GM18951 (cell line): ENCODE results near the gene BCCIP.

Experiments used
- POLR2A ChIP-seq: IDR thresholded peaks from 4 replicates; pipeline ENCODE4 v1.6.1; 2011; ENCODE audit warnings: mild to moderate bottlenecking; ENCODE audit not compliant: insufficient read length, insufficient read depth; ENCODE audit errors: extremely low read depth
- in situ Hi-C: fragments of 300-500 bp; cut with MboI; formaldehyde crosslinking; loops from one replicate; pipeline ENCODE4 v1.12.0; 2022; ENCODE audit warnings: low sequenced_read_pairs, mixed read lengths, inconsistent platforms; ENCODE audit not compliant: unreplicated experiment

Gene BCCIP

DNA sequence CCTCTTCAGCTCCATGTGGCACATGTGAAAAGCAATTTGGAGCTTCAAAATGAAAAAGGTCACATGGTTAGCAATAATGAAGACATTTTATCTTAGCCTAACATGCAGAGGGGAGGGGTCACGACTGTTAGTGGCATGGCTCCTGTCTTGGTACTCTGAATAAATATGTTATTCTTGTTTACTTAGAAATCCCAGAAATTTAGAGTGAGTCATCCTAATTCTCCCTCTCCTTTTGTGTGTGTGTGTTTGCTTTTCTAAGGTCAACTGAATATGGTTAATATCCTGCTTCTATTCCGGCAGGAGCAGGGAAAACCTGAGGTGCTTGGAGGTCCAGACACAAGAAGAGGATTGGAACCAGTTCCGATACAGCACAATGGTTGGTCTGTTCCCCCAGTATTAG lies 17.6 kb downstream of the BCCIP start:
- in situ Hi-C loops = no loop called here
- TF ChIP-seq POLR2A = no peak

DNA sequence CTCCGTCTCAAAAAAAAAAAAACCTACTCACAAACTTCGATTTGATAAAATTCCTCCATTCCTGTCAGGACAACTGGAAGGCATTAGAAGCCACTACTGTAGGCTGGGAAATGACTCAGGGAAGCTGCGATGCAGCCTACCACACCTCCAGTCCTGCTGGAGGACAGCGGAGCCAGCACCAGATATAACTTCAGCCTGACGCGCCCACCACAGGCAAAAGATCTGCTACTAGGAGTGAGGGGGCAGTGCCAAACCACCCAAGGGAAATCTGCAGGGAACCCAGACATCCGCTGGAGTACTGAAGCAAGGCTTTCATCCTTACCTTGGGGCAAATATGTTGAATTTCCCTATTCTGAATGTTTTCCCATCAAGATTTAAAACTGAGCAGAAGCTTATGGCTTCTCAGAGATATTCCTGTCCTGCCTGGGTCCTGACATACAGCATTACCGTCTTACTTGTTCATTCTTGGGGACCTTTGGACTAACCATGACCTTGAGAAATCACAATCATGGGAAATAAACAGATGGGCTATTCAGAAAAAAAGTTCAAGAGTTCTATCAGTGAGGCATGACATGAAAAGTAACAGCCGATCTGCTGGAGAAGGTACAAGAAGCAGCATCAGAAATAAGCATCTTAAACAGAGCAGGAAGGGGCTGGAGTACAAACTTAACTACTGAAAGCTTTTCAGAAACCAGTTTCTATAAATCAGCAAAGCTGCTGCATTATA lies 20.4 kb downstream of the BCCIP start:
- in situ Hi-C loops = no loop called here
- TF ChIP-seq POLR2A = no peak

DNA sequence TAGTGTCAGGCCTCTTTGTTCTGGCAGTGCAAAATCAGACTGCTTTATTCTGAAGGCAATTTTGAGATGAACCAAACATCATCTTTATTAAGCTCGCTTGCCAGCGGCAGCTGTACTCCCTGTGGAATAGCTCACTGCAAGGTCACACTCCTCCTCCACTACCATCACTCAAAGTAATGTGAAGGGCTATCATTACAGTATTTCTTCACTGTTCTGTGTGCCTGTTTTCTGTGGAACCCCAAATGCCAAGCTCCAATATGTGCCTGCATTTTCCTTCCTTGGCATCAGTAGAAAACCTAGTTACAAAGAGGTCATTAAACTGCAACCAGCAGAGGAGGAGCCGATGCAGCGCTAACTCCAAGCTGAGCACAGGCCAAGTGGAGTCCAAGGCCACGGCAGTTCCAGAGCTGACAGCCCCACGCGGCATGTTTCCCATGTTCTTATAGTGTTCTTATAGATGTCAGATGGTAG lies 21.4 kb downstream of the BCCIP start:
- TF ChIP-seq POLR2A = no peak
- in situ Hi-C loops = no loop called here

DNA sequence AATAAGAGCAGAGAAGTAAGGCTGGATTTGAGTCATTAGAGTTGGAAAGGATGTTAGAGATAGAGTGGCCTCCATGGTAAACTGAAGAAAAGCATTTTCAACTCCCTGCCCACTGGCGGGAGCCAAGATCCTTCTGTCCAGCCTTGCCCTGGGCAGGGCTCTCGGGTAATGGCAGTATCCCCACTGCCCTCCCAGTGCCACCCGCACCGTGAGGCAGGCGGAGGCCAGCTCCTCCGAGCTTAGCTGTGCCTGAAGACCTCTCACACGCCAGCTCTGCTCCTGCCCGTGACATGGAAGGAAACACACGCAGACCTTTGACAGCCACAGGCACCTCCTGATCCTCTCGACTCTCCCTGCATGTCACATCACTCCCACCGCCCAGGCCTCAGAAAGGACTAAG lies 22.3 kb downstream of the BCCIP start:
- in situ Hi-C loops = no loop called here
- no peak for TF ChIP-seq POLR2A

DNA sequence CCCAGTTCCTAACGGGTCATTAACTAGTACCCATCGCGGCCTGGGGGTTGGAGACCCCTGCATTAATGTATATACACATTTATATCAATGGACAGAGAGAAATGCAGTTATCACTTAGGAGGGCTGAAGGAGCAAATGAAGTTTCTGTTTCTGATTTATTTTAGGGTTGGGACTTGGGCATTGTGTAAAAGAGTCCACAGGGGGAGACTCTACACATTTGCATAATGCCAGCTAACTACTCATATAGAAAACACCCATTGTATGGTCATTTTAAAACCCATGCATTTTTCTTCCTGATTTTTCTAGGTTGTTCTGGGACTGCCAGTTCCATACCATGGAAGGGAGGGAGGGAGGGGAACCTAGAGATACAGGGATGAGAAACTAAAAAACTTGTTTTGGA lies 23.5 kb downstream of the BCCIP start:
- no peak for TF ChIP-seq POLR2A

DNA sequence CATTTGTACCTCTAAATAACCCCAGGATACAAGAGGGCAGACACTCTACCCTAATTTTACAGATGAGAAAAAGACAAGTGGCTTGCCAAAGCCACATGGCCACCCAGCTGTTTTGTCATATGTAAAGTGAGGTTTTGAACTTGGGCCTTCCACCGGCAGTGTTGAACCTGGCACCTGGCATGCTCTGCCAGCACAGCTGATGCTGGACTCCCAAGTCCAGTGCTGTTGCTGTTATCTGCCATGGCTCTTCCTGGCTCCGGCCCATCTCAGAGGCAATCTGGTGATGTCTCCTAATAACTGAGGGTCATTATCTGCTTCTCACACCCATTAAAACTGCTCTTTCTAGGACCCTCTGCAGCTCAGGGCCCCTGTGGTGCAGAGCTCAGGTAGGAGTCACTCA lies 25.0 kb downstream of the BCCIP start:
- in situ Hi-C loops = no loop called here
- no peak for TF ChIP-seq POLR2A

More for the DNA sequence above, 23.5 kb downstream of the BCCIP start:
- in situ Hi-C loops = no loop called here

DNA sequence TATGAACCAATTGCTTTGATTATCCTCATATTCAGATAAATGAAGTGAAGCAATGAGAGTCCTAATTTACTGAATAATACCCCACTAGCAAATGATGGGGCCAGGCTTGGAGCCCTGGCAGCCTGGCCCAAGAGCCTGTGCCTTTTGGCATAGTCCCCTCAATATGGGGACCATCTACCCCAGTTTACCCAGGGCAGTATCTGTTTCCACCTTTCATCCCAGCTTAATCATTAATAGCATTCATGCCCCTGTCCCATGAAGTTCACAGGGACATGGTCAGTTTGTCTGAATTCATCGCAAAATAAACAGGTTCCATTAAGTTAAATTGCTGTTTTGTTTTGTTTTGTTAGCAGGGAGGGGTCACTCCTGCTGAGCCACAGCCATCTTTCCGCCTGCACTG lies 25.5 kb downstream of the BCCIP start:
- no peak for TF ChIP-seq POLR2A
- in situ Hi-C loops = no loop called here

DNA sequence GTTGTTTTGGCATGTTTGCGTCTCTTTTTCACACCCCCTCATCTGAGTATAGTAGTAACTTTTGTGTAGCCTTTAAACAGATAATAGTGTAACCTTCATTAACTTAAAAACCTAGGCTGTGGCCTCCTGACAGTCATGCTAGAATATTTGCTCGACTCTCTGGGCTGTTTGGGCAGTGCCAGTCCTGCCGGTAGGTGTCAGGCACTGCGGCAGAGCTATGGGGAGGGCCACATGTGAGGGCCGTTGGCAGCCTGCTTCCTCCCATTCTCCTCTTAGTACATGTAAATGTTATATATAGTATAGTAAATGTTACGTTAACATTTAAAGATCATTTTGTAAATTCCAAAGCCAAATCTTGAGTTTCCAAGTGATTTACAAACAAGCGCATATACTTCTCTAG lies 26.1 kb downstream of the BCCIP start:
- in situ Hi-C loops = no loop called here

DNA sequence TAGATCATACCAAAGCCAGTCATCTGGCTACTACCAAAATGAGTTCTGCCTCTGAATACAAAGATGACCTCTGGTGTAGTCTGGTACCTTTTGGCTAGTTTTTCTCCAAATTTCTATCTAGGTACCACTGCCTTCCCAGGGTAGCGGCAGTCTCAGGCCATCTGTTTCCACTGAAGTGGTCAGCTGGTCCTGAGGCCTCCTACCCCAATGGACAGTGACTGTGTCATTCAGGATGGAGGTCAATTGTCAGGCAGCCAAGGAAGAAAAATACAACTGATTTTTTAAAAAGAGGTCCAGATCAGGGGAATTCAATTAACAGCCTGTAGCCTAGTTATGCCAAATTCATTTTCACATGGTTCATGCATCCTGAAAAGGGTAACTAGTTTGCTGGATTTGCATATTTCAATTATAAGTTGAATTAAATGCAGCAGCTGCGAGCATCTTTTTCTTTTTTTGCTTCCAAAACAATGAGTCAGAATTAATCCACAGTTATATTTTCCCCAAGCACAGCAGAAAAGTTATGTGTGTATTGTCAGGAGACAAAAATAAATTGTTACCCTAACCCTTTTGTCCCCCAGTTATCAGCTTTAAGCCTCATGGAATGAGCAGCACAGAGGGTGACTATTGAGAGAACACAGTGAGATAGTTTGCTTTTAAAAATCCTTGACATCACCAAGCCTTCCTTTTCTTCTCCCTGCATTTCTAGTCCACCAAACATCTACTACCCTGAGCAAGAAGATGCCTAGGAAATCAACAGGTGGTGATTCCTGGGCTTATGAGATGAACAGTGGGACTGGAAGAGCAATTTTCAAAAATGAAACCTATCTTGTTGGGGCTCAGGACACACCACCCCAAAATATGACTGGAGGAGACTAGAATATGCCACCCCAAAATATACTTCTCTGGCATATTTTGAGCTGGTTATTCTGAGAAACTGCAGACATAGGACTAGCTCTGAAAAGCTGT lies 27.7 kb downstream of the BCCIP start:
- in situ Hi-C loops = no loop called here
- no peak for TF ChIP-seq POLR2A

More for the DNA sequence above, 26.1 kb downstream of the BCCIP start:
- no peak for TF ChIP-seq POLR2A

DNA sequence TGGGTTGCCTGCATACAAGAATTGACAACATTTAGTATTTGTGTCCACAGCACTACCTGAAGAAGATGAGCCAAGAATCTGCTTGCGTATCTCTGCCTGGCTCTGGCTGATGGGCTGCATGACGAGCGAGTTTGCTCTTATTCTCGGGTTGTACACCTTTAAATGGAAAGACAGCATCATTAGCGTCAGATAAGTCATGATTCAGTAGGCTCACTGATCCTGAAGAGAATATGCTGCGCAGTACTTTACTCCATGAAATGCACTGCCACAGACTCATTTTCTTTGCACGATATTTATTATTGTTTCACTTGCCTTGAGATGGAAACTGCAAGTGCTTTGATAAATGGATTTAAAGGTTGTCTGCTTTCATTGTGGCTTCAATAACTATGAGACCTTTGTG lies 29.1 kb downstream of the BCCIP start:
- TF ChIP-seq POLR2A = no peak
- in situ Hi-C loops = no loop called here

DNA sequence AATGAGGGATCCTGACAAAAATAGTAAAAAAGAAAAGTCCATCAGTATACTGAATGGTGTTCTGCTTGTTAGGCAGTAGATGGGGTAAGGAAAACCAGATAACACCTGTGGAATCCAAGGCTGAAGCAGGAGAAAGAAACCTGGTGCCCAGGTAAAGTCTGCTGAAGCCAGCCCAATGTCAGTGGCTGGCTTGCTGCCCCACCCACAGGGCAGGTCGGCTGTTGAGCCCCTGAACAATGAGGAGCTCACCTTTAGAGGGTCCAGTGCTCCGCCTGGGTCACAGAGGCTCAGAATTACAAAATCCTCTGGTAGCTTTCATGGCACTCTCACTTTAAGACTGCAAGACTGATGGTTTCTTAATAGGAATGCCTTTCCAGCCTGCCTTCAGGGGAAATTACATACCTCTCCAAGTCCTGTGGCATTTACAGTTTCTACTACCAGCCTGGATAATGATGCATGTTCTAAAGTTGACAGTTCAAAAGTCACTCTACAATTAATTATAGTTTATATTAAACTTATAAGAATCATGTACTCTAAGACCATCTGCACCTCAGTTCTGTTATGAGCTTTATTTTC lies 33.9 kb downstream of the BCCIP start:
- in situ Hi-C loops = no loop called here
- no peak for TF ChIP-seq POLR2A

DNA sequence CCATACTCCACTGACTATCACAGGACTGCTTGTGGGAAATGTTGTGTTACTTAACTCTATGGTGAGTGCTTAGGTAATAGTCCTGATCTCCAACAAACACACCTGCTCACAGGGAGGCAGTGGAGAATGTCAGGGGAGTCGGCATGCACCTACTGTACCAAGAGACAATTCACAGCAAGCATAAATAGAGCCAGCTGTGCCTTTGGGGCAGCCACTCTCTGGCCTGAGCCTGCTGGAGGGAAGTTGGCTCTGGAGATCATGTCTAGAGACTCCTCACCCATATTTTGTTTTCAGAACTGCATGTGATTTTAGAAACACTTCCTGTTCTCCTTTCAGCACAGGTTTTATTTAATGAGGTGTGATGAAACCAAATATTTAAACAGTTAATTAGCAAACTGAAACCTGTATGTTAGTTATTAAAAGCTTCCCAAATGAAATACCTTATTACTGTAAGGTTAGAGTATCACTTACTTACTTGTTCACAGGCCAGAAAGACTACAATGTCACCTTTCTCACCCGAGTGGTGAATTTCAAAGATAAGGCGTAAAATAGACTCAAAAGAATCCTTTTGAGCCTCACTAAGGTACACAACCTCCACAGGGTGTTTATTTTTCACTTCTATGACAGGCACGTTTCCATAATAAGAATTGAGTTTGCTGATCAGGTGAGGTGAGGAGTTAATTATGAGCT lies 35.9 kb downstream of the BCCIP start:
- TF ChIP-seq POLR2A = no peak
- in situ Hi-C loops = no loop called here

DNA sequence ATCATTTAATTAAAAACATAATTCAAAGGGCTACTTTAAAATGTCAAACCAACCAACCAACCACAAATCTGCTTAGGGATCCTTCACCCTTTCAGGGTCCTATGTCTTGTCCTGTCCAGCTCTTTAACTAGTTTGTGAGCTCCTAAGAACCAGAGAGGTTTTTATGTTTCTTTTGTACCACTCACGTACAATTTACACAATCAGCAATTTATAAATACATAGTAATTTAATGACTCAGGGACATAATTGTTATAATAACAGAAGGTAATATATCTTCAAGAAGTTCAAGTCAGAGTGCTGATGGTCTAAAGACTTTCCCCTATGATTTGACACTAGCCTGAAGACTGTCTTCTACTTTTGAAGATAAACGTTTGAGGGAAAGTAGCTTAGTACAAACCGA lies 41.8 kb downstream of the BCCIP start:
- TF ChIP-seq POLR2A = no peak
- in situ Hi-C loops = no loop called here
